ENCODE results near the gene TFPT.

DNA sequence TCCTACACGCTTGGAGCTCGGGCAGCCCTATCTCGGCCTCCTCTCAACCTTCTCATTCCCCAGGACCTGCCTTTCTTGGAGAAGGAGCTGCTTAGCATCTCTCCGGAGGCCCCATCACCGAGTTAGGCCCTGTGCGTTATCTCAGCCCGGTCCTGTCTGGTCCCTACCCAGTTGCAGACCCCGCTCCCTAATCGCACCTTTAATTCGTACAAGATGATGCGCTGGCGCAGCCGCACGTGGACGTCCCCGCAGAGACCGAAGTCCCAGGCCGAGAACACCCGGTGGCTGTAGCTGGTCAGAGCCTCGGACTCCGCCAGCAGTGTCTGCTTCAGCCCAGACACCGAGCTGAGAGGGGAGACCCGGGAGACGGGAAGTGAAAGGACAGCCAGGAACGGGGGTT lies 49.8 kb upstream of the TFPT start:
- TF ChIP-seq, protein P1, sequence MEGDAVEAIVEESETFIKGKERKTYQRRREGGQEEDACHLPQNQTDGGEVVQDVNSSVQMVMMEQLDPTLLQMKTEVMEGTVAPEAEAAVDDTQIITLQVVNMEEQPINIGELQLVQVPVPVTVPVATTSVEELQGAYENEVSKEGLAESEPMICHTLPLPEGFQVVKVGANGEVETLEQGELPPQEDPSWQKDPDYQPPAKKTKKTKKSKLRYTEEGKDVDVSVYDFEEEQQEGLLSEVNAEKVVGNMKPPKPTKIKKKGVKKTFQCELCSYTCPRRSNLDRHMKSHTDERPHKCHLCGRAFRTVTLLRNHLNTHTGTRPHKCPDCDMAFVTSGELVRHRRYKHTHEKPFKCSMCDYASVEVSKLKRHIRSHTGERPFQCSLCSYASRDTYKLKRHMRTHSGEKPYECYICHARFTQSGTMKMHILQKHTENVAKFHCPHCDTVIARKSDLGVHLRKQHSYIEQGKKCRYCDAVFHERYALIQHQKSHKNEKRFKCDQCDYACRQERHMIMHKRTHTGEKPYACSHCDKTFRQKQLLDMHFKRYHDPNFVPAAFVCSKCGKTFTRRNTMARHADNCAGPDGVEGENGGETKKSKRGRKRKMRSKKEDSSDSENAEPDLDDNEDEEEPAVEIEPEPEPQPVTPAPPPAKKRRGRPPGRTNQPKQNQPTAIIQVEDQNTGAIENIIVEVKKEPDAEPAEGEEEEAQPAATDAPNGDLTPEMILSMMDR (IDR thresholded peaks at IDR 0.05) = no peak
- no peak for TF ChIP-seq POLR2AphosphoS5 (IDR thresholded peaks at IDR 0.05)
- TF ChIP-seq EP300 (IDR thresholded peaks at IDR 0.05) = no peak
- no peak for TF ChIP-seq POLR2A (IDR thresholded peaks at IDR 0.05)

All from sigmoid colon (tissue), 4 donors.